CD4-positive, alpha-beta T cell treated with Interleukin-17A for 1 hour (primary cell): ENCODE results near the gene SCO1.

Source experiments
- DNase-seq: peaks from one replicate; pipeline ENCODE4 v3.0.0-alpha.2; 2020

The SCO1 gene

DNA sequence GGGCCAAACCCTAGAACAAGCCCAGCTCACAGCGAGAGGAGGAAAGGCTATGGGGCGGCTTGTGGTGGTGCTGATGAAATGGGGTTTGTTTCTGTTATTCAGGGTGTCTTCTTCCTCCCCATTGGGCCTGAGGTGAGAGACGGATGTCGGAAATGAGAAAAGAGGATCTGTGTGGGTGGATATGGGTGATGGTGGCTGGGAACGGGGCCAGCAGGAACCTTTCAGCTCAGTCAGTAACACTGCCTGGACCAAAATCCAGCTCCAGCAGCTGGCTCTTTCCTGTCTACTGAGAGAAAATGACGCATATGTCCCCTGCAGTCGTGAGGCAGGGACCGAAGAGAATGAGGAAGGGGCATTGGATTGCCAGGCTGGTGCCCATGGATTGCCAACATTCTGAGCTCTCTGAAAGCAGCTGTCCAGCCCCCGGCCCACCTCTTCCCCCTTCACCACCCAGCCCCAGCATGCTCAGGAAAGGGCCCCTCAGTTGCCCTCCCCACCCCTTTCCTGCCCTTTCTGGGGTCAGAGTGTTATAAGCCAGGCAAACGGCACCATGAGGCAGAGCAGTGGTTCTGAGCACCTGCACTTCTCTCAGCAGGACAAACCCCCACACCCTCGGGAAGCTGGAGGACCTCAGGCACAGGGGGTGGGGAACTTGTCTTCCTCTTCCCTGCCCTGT, 44.2 kb downstream of the SCO1 start:
- DNase-seq: no peak

DNA sequence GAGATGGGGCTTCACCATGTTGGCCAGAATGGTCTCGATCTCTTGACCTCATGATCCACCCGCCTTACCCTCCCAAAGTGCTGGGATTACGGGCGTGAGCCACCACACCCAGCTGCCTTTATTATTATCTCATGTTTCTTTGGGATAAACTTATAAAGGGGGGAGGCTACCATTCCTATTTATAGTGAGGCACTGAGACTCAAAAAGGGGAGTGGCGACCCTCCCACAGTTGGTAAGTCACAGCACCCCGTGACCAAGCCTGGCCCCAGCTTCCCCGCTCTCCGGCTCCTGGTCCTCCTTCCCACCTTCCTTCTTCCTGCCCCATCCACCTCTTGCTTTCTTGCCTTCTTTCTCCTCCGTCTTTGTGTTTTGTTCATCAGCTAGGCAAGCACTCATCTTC, 45.4 kb downstream of the SCO1 start:
- DNase-seq: no peak

DNA sequence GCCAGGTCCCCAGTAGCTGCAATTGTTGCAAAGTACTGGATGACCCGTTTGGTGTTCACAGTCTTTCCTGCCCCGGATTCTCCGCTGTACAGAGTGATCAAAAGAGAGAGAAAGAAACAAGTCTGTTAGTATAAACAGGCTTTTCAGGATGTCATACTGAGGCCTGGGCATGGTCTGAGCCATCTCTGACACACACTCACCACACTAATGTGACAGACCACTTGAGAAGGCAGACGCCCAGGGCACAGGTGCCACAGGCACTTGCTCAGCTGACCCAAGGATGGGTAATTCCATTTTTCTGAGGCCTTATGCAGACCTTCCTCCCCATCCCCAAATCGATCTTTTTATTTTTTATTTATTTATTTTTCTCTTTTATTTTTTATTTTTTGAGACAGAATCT, 47.7 kb downstream of the SCO1 start:
- no peak for DNase-seq

DNA sequence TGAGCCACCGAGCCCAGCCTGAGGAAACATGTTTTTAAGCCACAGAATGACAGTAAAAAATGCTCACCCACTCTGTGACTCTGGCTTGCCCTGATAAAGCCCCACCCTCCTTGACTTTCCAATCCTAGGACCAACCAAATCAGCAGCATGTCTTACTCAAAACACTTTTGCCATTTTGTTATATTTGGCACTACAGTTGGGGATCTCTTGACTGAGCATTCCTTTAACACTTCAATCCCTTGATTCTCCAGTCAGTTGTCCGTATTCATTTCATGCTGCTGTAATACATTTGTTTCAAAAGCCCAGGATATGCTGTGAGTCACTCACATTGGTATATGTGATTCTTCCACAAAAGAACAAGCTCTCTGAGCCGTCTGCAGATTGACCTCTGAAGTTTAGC, 48.4 kb downstream of the SCO1 start:
- DNase-seq: no peak

DNA sequence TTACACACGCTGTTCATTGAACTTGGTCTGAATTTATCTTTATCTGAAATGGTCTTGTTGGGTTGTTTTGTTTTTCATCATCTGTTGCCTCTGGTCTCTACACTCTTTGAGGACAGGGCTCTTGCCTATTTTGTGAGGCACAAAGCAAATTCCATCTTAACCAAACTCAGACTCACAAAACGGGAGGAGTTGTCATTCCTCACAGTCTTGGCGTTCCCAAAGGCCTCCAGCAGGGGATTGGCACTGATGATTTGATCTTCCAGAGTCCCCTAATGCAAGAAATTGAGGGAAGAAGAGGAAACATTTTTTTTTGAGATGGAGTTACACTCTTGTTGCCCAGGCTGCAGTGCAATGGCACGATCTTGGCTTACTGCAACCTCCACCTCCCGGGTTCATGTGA, 49.0 kb downstream of the SCO1 start:
- no peak for DNase-seq

DNA sequence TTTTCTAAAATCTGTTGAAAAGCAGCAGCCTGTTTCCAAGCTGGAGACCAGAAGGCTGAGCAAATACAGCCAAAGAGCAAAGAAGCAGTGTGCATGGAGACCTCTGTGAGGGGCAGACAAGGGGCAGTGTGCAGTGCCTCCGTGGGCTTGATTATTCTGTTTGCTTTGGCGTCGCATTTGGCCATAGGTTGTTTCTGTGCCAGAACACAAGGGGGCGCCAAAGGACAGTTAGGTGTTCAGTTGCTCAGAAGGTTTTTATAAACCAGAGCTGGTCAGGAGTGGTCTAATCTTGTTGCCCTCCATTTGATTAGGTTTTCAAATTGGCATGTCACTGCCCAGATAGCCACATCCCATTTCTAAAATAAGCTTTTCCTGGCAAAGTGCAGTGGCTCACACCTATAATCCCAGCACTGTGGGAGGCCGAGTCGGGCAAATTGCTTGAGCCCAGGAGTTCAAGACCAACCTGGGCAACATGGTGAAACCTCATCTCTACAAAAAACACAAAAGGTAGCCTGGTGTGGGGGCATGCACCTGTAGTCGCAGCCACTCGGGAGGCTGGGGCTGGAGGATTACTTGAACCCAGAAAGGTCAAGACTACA, 50.8 kb downstream of the SCO1 start:
- DNase-seq: peak; percentile 71

DNA sequence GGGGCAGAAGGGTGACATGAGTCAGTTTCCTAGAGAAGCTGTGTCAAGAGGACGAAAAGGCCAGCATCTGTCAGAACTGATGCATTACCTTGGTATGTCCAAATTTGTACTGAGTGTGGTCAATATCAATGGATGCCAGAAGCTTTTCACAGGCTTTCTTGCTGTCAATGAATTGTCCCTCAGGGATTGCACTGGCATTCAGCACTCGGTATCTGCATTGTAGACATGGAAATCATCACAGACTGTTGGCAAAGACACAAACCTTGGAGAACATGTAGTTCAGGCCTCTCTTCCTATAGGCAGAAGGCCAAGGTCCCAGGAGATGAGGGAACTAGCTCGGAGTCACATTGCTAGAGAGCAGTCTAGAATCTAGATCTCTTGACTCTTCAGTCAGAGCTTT, 56.9 kb downstream of the SCO1 start:
- no peak for DNase-seq

DNA sequence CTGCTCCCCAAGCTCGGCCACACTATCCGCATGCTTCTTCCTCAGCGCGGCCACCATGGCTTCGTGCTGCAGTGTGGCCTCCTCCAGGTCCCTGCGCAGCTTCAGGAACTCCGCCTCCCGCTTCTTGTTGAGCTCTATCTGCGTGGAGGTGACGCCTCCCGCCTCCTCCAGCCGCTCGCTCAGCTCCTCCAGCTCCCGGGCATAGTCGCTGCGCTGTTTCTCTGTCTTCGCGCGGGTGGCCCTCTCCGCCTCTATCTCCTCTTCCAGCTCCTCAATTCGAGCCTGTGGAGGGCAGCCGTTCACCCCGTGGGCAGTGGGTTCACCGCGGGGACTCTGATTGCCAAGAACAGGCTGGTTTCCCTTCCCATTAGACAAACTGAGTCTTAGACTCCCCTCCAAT, 59.2 kb downstream of the SCO1 start:
- no peak for DNase-seq

DNA sequence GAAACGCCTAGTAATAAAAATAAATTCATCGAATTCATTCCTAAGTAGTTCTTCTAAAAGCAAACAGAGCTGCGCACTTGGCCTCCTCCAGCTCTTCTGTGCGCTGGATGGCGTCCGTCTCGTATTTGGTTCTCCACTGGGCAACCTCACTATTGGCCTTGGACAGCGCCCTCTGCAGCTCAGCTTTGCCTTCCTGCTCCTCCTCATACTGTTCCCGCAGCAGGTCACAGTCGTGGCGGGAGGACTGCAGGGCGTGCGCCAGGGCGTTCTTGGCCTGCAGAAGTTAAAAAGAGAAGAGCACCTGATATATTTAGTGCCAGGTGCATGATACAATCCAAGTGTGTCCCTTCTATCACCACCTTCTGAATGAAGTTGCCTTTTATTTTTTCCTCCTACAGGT, 62.0 kb downstream of the SCO1 start:
- DNase-seq: no peak

DNA sequence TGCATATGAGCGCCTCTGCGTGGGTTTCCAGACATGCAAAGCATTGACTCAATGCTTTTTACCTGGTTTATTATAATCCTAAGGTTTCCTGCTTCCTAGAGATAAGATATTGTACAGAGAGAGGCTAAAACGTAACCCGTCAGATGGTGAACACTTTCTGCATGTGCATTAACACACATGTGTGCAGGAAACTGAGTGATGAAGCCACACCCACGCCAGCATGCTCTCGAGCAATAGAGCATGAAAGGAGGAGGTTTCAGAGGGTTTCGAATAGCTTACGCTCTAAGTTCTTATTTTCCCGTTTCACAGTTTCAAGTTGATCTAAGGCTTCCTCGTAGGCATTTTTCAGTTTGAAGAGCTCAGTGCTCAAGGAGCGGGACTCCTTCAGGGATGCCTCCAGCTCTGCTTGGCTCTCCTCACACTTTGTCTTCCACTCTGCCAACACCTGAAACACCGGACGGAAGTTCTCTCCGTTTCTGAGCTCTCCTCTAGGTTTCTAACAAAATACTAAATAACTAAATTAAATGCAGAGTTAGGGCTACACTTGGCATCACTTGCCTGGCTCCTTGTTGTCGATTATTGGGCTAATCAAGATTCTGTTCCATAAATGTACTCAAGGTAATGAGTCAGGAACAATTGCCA, 63.5 kb downstream of the SCO1 start:
- no peak for DNase-seq

DNA sequence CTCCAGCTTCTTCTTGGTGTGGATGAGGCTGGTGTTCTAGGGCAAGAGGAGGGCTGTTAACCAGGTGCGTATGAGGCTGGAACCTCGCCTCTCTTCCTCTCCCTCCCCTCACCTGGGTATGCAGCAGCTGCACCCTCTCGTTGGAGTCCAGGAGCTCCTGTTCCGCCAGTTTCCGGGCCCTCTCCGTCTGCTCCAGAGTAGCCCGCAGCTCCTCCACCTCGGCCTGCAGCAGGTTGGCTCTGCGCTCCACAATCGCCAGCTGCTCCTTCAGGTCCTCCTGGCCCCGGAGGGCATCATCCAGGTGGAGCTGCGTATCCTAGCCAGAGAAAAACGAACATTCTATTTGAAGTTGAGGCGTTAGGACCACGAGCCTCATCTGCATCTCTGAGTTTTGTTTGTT, 65.6 kb downstream of the SCO1 start:
- DNase-seq: no peak

DNA sequence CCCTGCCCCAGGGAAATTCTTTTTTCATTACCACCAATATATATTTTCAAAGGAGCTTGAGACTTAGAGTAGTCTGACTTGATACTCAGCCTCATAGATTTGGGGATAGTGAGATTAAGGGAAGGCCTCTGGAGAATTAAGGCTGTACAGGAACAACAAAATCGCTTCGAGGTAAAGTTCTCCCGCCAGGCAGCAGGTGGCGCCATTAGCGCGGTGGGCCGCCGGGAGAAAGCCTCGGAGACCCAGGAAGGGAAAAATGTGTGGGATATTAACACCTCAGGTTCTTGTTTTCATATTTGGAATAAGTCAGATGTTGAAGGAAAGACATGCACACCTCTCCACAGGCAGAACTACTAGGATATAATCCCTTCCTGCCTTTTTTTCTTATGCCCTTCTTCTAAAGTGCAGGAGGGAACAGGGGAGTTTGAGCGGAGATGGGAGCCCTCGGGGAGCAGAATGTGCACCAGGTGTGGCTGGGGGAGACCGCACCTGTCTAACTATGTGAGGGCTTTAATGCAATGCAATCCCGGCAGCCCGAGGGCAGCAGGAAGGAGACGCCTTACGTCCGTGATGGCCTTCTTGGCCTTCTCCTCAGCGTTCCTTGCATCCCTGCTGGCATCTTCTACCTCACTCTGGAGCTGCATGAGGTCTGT, 66.2 kb downstream of the SCO1 start:
- DNase-seq: peak; percentile 18

DNA sequence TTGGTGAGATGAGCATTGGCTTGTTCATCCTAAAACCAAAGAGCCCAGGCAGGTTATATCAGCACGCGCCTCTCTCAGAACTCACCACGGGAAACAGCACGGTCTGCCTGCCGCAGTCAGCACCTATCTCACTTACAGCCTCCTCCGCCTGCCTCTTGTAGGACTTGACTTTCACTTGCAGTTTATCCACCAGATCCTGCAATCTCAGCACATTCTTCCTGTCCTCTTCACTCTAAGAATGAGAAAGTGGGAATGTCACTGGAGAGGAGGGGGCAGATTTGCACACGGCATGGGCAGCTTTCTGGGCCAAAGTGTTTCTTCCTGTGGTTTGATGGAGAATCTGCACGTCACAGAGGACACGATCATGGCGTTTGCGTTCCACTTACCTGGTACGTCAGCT, 67.6 kb downstream of the SCO1 start:
- no peak for DNase-seq

DNA sequence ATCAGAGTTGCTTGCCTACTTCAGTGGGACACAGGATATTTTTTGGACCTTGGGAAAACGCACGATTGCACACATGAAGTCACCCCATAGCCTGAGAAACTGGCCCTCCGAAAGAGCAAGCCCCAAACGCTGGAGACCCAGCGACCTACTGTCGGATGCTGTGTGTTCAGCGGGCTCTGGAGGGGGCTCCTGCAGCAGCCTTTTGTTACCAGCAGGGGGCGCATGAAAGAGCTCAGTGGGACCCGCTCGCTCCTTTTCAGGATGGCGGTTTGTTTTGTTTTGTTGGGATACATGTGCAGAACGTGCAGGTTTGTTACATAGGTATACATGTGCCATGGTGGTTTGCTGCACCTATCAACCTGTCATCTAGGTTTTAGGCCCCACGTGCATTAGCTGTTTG, 68.6 kb downstream of the SCO1 start:
- DNase-seq: no peak

DNA sequence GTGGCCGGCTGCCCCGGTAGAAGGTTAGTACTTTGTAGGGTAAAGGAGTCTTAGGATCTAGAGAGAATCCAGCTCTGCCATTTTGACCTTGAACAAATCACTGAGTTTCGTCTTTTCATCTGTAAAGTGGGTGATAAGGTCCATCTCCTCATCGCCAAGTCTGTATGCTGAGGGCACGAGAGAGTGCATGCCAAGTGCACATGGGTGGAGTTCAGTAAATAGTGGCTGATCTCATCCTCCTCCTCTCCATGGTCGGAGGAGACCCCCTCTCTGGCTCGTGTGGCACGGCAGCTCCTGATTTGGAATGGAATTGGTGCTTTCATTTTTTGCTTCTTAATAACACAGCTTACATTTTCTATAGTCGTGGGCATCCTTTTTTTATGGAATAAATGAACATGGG, 70.9 kb downstream of the SCO1 start:
- no peak for DNase-seq

DNA sequence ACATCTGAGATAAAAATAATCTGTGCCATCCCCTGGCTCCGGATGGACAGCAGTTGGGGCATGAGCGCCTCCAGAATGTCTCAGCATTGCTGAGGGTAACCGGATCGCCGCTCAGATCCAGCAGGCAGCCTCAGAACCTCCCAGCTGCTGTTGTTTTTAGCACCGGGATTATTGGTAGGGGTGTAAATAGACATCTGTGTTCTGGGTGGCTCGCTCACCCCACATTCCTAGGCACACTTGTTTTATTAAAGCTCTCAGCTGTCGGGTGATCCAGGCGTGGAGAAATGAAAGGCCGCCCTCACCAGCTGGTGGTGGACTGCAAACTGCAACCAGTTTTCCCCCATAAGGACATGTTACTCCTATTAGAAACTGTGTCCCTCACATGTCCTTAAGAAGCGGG, 72.4 kb downstream of the SCO1 start:
- DNase-seq: no peak

DNA sequence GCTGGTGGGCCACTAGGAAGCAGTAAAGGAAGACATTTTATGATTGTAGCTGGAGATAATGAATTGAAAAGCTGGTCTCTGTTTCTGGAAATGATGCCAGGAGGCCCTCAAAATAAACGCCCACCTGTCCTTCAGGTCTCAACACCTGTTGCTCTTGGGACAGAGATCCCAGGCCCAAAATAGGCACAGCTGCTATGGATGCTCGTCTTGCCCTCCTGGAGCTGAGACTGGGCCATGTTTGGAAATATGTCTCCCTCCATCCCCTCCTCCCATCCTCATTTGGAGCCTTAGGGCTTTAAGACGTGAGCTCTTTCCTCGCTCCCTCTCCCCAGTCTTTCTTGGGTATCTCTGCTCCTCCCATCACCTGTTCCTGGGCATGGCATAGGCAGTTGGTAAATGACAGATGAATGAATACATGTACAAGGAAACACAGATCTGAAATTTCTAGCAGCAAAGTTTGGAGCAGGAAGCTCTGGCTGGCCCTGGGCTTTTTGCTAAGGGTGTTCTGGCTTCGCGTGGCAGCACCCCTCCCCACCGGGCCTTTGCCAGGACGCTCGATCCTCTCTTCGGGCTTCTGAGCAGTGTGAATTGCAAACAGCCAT, 73.5 kb downstream of the SCO1 start:
- no peak for DNase-seq

DNA sequence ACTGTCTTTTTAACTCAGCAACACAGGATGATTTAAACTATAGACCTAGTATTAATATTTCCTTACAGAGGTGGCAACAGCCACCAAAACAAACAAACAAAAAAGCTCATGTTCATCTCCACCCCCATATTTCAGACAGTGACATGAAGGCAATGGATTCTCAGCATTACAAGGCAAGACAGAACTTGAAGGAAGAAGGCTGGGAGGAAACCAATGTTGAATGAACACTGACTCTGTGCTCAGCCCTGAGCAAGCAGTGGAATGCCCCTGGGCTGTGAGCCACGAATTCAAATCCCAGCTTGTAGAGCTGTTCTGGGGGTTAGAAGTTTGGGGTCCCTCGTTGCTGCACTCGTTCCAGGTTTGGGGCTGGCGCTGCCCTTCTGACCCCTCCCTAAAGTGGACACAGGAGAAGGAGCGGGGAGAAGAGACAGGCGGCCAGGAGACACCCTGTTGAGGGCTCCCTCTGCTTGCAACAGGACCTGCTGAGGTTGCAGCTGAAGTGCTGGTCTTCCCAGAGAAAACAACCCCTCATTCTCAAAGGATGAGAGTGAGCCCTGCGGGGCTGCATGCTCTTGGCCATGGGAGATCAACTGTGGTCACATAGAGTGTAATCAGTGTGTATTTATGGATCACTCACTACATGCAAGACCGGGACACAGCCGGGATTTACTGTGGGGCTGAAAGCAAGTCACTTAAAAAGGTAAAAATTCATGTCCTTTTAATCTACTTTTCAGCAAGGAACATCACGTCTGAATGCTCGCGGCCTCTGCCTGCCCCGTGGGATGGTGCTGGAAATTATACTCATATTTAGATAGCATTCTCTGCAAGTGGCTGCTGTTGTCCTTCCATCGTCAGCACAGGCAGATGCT, 74.5 kb downstream of the SCO1 start:
- no peak for DNase-seq
